HEK293T (cell line): ENCODE measurements around the gene ECT2L.

Experiments used
- ARNT ChIP-seq: fragments of 450-650 bp; IDR thresholded peaks from 2 replicates; pipeline ENCODE4 v1.6.1; 2017; ENCODE audit warnings: mild to moderate bottlenecking
- BHLHE40 ChIP-seq: fragments of 450-650 bp; IDR thresholded peaks from 2 replicates; pipeline ENCODE4 v1.6.1; 2016; ENCODE audit warnings: mild to moderate bottlenecking, moderate library complexity, borderline replicate concordance
- ELF4 ChIP-seq: fragments of 450-650 bp; IDR thresholded peaks from 2 replicates; pipeline ENCODE4 v1.6.1; 2017; ENCODE audit warnings: antibody characterized with exemption
- FOXA1 ChIP-seq: fragments of 450-650 bp; IDR thresholded peaks from 2 replicates; pipeline ENCODE4 v1.6.1; 2016; ENCODE audit warnings: mild to moderate bottlenecking
- FOXM1 ChIP-seq: fragments of 450-650 bp; IDR thresholded peaks from 2 replicates; pipeline ENCODE4 v1.6.1; 2017; ENCODE audit warnings: mild to moderate bottlenecking, borderline replicate concordance
- HDGF ChIP-seq: fragments of 450-650 bp; IDR thresholded peaks from 2 replicates; pipeline ENCODE4 v1.6.1; 2017; ENCODE audit warnings: antibody characterized with exemption, borderline replicate concordance
- LEF1 ChIP-seq: fragments of 450-650 bp; IDR thresholded peaks from 2 replicates; pipeline ENCODE4 v1.6.1; 2017; ENCODE audit warnings: mild to moderate bottlenecking, borderline replicate concordance
- NFRKB ChIP-seq: fragments of 450-650 bp; IDR thresholded peaks from 2 replicates; pipeline ENCODE4 v1.6.1; 2016; ENCODE audit warnings: mild to moderate bottlenecking, moderate library complexity
- SP1 ChIP-seq: fragments of 450-650 bp; IDR thresholded peaks from 2 replicates; pipeline ENCODE4 v1.6.1; 2017
- SUZ12 ChIP-seq: fragments of 450-650 bp; IDR thresholded peaks from 2 replicates; pipeline ENCODE4 v1.6.1; 2016; ENCODE audit warnings: mild to moderate bottlenecking
- TARDBP ChIP-seq: fragments of 450-650 bp; IDR thresholded peaks from 2 replicates; pipeline ENCODE4 v1.6.1; 2016

GRCh38 chr6:138796771-138797170 lies 884 bp downstream of the ECT2L start:
- no peak for TF ChIP-seq SUZ12
- TF ChIP-seq SP1, result no peak
- TF ChIP-seq ELF4, result no peak
- no peak for TF ChIP-seq BHLHE40
- TF ChIP-seq HDGF, result no peak
- TF ChIP-seq ARNT, result no peak
- no peak for TF ChIP-seq FOXM1
- TF ChIP-seq LEF1, result no peak
- TF ChIP-seq FOXA1, result no peak
- TF ChIP-seq TARDBP, result no peak
- no peak for TF ChIP-seq NFRKB
